Pancreas (tissue), 10 donors: ENCODE measurements around the gene NTNG2. TPM values are rescaled to one million over a fixed set of nuclear protein-coding genes. Genes with fewer than 3 reads are reported as not detected.

ENCODE experiments used
- ATAC-seq, 4 donors: fragments of 200-7000 bp; cut with Tn5 transposase; one replicate each; pipeline versions ENCODE4 v1.8.0 to v1.9.1; 2020; ENCODE audit warnings: mild to moderate bottlenecking in 4 of 4, moderate library complexity in 4 of 4
- DNase-seq, 6 donors: peaks; one replicate each; pipeline ENCODE4 v3.0.0-alpha.2; 2020
- FAIRE-seq: peaks from 2 replicates; lab custom pipeline; 2012; peaks lifted over from hg19 to GRCh38; lab: Jason Lieb, UNC
- H3K27ac ChIP-seq, 4 donors: fragments of 200-600 bp; sonication (generic); 1 replicate in 3 of 4; 2 replicates in 1 of 4; pipeline versions ENCODE4 v1.5.0 to v1.8.0; 2020
- H3K27me3 ChIP-seq, 4 donors: fragments of 200-600 bp; one replicate each; pipeline ENCODE4 v1.8.0; 2021
- H3K36me3 ChIP-seq, 3 donors: fragments of 200-600 bp; sonication (generic) in 1 of 3; one replicate each; pipeline versions ENCODE4 v1.5.0 to v1.8.0; 2020 to 2021
- H3K4me1 ChIP-seq, 3 donors: fragments of 200-600 bp; one replicate each; pipeline ENCODE4 v1.8.0; 2021
- H3K4me3 ChIP-seq, 4 donors: fragments of 200-600 bp; sonication (generic) in 2 of 4; one replicate each; pipeline versions ENCODE4 v1.5.0 to v1.8.0; 2020 to 2021
- H3K9me3 ChIP-seq, 4 donors: fragments of 200-600 bp; one replicate each; pipeline ENCODE4 v1.8.0; 2021
- WGBS, 2 donors: extraction: QIAGEN DNeasy Blood & Tissue Kit; methylation state at CpG; one replicate each; pipeline ENCODE4 v1.1.7; 2013; 5-methylcytosine and 5-hydroxymethylcytosine counted together
- intact Hi-C, 3 donors: fragments of 100-400 bp; cut with DNase I; formaldehyde crosslinking; loops; one replicate each; pipeline versions ENCODE4 v1.11.1 to v1.14.2; 2022
- polyA plus RNA-seq, 2 donors: library from polyadenylated mRNA; stranded (reverse); fragments of 200-250 nt; gene quantifications; one replicate each; pipeline ENCODE4 v1.2.3, GENCODE V29; 2013
- total RNA-seq, 6 donors: library from RNA; stranded (reverse); fragmentation: NEBNext Ultra II Directional in 4 of 6; extraction: Animal tissue kit (Norgen Biotek cat#: 25700) in 4 of 6; gene quantifications; one replicate each; pipeline versions ENCODE4 v1.2.1 to v1.2.4, GENCODE V29; 2021 to 2023
- TF ChIP-seq, protein P1 (sequence below), 4 donors: fragments of 200-600 bp; sonication (generic) in 3 of 4; IDR thresholded peaks; one replicate each; pipeline versions ENCODE4 v1.5.0 to v1.8.0; 2021; ENCODE audit warnings: antibody characterized with exemption in 4 of 4
- donor health status: healthy with polysubstance abuse.
- donor health status: DM: no; HTN: no; CAD: no; lungs with moderate emphysema.
- donor health status: DM: no; HTN: no; CAD: no.
- donor health status: control.
- donor health status: control.
- donor health status: Bipolar disorder and iron deficiency.
- donor health status: DM: yes; HTN: yes; CAD: no.
- donor health status: DM: no; HTN: no; CAD: no.
- donor health status: DM: no; HTN: no; CAD: no.
- donor health status: DM: yes; HTN: yes; CAD: no.

NTNG2 gene
- total and polyA plus RNA-seq, 8 donors: 1.0 to 6.4 (median 2.4) TPM

- no peaks in the 10 kb centered on the region for H3K4me1 ChIP-seq
- H3K9me3 ChIP-seq: no peaks in the 10 kb centered on the region
- H3K27me3 ChIP-seq: no peaks in the 10 kb centered on the region
- 62 to 64% methylated on average over 3 of the region's 3 CpGs for WGBS, 2 donors
- ATAC-seq (no peak), FAIRE-seq (no peak), DNase-seq (no peak)
- TF ChIP-seq, protein P1, sequence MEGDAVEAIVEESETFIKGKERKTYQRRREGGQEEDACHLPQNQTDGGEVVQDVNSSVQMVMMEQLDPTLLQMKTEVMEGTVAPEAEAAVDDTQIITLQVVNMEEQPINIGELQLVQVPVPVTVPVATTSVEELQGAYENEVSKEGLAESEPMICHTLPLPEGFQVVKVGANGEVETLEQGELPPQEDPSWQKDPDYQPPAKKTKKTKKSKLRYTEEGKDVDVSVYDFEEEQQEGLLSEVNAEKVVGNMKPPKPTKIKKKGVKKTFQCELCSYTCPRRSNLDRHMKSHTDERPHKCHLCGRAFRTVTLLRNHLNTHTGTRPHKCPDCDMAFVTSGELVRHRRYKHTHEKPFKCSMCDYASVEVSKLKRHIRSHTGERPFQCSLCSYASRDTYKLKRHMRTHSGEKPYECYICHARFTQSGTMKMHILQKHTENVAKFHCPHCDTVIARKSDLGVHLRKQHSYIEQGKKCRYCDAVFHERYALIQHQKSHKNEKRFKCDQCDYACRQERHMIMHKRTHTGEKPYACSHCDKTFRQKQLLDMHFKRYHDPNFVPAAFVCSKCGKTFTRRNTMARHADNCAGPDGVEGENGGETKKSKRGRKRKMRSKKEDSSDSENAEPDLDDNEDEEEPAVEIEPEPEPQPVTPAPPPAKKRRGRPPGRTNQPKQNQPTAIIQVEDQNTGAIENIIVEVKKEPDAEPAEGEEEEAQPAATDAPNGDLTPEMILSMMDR (IDR thresholded peaks at IDR 0.05): no peak
- intact Hi-C loops: no loop called here
- no peak overlapping the region for H3K27ac ChIP-seq
- peaks cover 0 to 53% (median 20%) of the 10 kb centered on the region in 3 donors for H3K36me3 ChIP-seq
- no peak overlapping the region for H3K4me3 ChIP-seq
Observed at GRCh38 chr9:132287256-132287760, 125.5 kb downstream of the NTNG2 start.

- no peaks in the 10 kb centered on the region for H3K9me3 ChIP-seq
- intact Hi-C loops: no loop called here
- H3K27ac ChIP-seq: no peak overlapping the region
- H3K36me3 ChIP-seq: peaks cover 0 to 48% (median 17%) of the 10 kb centered on the region in 3 donors
- ATAC-seq (no peak), FAIRE-seq (no peak), DNase-seq (no peak)
- TF ChIP-seq, protein P1 (IDR thresholded peaks at IDR 0.05): no peak
- no peaks in the 10 kb centered on the region for H3K27me3 ChIP-seq
- H3K4me3 ChIP-seq: no peak overlapping the region
- H3K4me1 ChIP-seq: no peaks in the 10 kb centered on the region
- WGBS, 2 donors: 9 to 12% methylated on average over 1 of the region's 1 CpG
Observed at GRCh38 chr9:132288361-132288760, 126.5 kb downstream of the NTNG2 start.

DNA sequence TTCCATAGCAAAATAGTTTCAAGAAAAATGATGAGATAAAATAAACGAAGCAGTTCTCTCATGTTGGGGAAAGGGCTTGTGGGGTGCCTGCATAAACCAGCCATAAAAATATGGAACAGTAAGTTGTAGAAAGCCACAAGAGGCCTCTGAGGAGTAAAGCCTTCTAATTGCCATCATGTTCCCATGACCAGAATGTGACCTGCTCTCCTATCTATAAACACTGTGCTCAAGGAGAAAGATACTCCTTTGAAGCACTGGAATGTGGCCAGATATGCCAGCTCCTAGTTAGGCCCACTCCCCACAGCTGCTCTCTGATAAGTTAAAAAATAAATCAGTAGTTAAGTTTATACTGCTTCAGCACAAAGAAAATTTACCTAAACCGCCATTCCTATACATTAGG is 127.1 kb downstream of the NTNG2 start:
- H3K27me3 ChIP-seq: no peaks in the 10 kb centered on the region
- ATAC-seq (no peak), DNase-seq (no peak), FAIRE-seq (no peak)
- H3K9me3 ChIP-seq: no peaks in the 10 kb centered on the region
- TF ChIP-seq, protein P1 (IDR thresholded peaks at IDR 0.05): no peak
- H3K27ac ChIP-seq: no peak overlapping the region
- 55 to 66% methylated on average over 2 of the region's 2 CpGs for WGBS, 2 donors
- intact Hi-C loops: no loop called here
- peaks cover 0 to 46% (median 17%) of the 10 kb centered on the region in 3 donors for H3K36me3 ChIP-seq
- no peak overlapping the region for H3K4me3 ChIP-seq
- no peaks in the 10 kb centered on the region for H3K4me1 ChIP-seq

- Histone ChIP-seq H3K4me3 (no peak overlapping the region), H3K27me3 (no peaks in the 10 kb centered on the region), H3K4me1 (no peaks in the 10 kb centered on the region), H3K9me3 (no peaks in the 10 kb centered on the region), H3K36me3 (peaks cover 0 to 47% (median 20%) of the 10 kb centered on the region in 3 donors), H3K27ac (no peak overlapping the region)
- FAIRE-seq: no peak
- TF ChIP-seq, protein P1 (IDR thresholded peaks at IDR 0.05): no peak
- no peak for ATAC-seq
- no peak for DNase-seq
- WGBS, 2 donors: 93 to 96% methylated on average over 13 of the region's 13 CpGs
- intact Hi-C loops: no loop called here
Observed at GRCh38 chr9:132293145-132293721, 131.4 kb downstream of the NTNG2 start.

Other genes with a start within 250 kb of the NTNG2 start
- gene MED27, start 82.2 kb upstream of the NTNG2 start, total RNA-seq: 1 to 10 TPM; 3.2 to 7.1 (median 5.0) TPM
- 10 to 100 TPM in 1 of 2 donors, 1 to 10 TPM in 1; 6.6 to 11.7 TPM for gene MED27, start 82.2 kb upstream of the NTNG2 start, polyA plus RNA-seq
- gene SETX, start 192.9 kb downstream of the NTNG2 start, total RNA-seq: 10 to 100 TPM; 11.1 to 23.1 (median 14.5) TPM
- gene SETX, start 192.9 kb downstream of the NTNG2 start, polyA plus RNA-seq: 10 to 100 TPM; 12.4 to 20.7 TPM
- gene TTF1, start 244.8 kb downstream of the NTNG2 start, total RNA-seq: 1 to 10 TPM; 4.5 to 9.0 (median 6.0) TPM
- 10 to 100 TPM in 1 of 2 donors, 1 to 10 TPM in 1; 8.5 to 14.0 TPM for gene TTF1, start 244.8 kb downstream of the NTNG2 start, polyA plus RNA-seq
- gene CFAP77, start 248.2 kb downstream of the NTNG2 start, total RNA-seq: not detected
- not detected for gene CFAP77, start 248.2 kb downstream of the NTNG2 start, polyA plus RNA-seq